ENCODE measurements around the gene HS3ST5. TPM values are rescaled to one million over a fixed set of nuclear protein-coding genes. Genes with fewer than 3 reads are reported as not detected.

HS3ST5 gene
- total and polyA plus RNA-seq, 2 experiments from 2014 or later: 2.8 to 3.5 TPM

GRCh38 chr6:114354482-114354881 lies 11.7 kb upstream of the HS3ST5 start (continued):
- no peak for TF ChIP-seq ZNF462 (CRISPR knock-in tag; IDR thresholded peaks at IDR 0.05)
- no peak for TF ChIP-seq REST (IDR thresholded peaks at IDR 0.05; ENCODE audit: unreplicated experiment)
- no peak for TF ChIP-seq JUNB (IDR thresholded peaks at IDR 0.05; ENCODE audit: unreplicated experiment)
- no peak for TF ChIP-seq CREB1 (CRISPR knock-in tag; IDR thresholded peaks at IDR 0.05; ENCODE audit: low read depth)

GRCh38 chr6:114346451-114346850 lies 3.6 kb upstream of the HS3ST5 start:
- Histone ChIP-seq H2AFZ (no peak overlapping the region), H3K79me2 (replicated peaks; ENCODE audit: insufficient read depth) (peaks cover 5% of the 10 kb centered on the region), H3K36me3 (ENCODE audit: insufficient read depth) (no peaks in the 10 kb centered on the region), H3K27ac (ENCODE audit: low read depth) (no peak overlapping the region), H3K9me2 (ENCODE audit: insufficient read depth) (peaks cover 19% of the 10 kb centered on the region), H3K27me3 (ENCODE audit: insufficient read depth) (no peaks in the 10 kb centered on the region), H3F3A (replicated peaks; ENCODE audit: low read depth) (peaks cover 4% of the 10 kb centered on the region; the same call in 1 of the 2 replicates), H3K4me1 (ENCODE audit: insufficient read depth) (peaks cover 22% of the 10 kb centered on the region), H3K4me3 (no peak overlapping the region), H4K20me1 (replicated peaks; ENCODE audit: insufficient read depth) (no peaks in the 10 kb centered on the region), H3K4me2 (no peak overlapping the region)
- H3K9me3 Mint-ChIP-seq: peaks cover 4% of the 10 kb centered on the region; the same call in 1 of the 3 replicates
- peaks cover 20% of the 10 kb centered on the region for H3K4me1 Mint-ChIP-seq
- no peak for DNase-seq (ENCODE audit: low spot score)
- peaks cover 8% of the 10 kb centered on the region for H3K27me3 Mint-ChIP-seq (ENCODE audit: insufficient read depth, low read depth, poor library complexity)
- ATAC-seq: no peak
- peaks cover 7% of the 10 kb centered on the region for H3K36me3 Mint-ChIP-seq (ENCODE audit: low read depth)
- H3K4me3 Mint-ChIP-seq: no peak overlapping the region
- no peak overlapping the region for H3K27ac Mint-ChIP-seq
- no peak for TF ChIP-seq ETS1 (IDR thresholded peaks at IDR 0.05)

Data from GM23338 (cell line).